ENCODE results near the gene GNAS. TPM values are rescaled to one million over a fixed set of nuclear protein-coding genes. Genes with fewer than 3 reads are reported as not detected.

GNAS gene
- total and polyA plus RNA-seq, 4 donors: 115 to 360 (median 277) TPM

DNA sequence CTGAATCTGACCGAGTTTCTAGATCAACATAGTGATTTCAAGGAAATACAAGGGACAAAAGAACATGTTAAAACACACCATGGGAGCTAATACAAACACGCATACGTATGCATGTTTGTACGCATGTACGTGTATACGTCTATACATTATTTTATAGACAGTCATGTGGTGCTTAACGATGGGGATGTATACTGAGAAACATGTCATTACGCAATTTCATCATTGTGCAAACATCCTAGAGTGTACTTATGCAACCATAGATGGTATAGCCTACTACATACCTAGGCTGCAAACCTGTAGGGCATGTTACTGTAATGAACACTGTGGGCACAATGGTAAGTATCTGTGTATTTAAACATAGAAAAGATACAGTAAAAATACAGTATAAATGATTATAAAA is 103.6 kb downstream of the GNAS start (continued):
- no peak for TF ChIP-seq MAX (IDR thresholded peaks at IDR 0.05)
- TF ChIP-seq EGR1 (IDR thresholded peaks at IDR 0.05; ENCODE audit: low read depth in 2 of 2): no peak
- TF ChIP-seq ZBTB33 (IDR thresholded peaks at IDR 0.05): no peak
- TF ChIP-seq, protein P1, sequence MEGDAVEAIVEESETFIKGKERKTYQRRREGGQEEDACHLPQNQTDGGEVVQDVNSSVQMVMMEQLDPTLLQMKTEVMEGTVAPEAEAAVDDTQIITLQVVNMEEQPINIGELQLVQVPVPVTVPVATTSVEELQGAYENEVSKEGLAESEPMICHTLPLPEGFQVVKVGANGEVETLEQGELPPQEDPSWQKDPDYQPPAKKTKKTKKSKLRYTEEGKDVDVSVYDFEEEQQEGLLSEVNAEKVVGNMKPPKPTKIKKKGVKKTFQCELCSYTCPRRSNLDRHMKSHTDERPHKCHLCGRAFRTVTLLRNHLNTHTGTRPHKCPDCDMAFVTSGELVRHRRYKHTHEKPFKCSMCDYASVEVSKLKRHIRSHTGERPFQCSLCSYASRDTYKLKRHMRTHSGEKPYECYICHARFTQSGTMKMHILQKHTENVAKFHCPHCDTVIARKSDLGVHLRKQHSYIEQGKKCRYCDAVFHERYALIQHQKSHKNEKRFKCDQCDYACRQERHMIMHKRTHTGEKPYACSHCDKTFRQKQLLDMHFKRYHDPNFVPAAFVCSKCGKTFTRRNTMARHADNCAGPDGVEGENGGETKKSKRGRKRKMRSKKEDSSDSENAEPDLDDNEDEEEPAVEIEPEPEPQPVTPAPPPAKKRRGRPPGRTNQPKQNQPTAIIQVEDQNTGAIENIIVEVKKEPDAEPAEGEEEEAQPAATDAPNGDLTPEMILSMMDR (IDR thresholded peaks at IDR 0.05; ENCODE audit: low read depth, low read length, missing input control): no peak
- TF ChIP-seq JUND (IDR thresholded peaks at IDR 0.05): no peak

DNA sequence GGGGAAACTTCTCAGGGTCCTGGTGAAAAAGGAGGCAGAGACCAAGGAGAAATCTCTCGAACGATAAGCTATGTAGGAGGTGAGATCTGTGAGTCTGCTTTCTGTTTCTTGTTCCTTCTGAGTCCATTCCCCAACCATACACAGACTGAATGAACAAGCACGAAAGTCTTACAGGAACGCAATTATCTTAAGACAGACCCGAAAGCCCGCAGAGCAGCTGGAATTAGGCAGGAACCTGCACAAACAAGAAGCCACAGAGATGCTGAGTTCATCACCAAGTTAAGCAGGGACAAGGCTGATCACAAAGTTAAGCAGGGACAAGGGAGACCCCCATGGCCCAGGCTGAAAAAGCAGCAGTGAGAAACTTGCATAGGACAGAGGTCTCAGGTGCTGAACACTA is 107.1 kb downstream of the GNAS start:
- Histone ChIP-seq H3K4me3 (ENCODE audit: low read depth in 1 of 3, low read length in 3 of 3) (no peak overlapping the region), H3K4me1 (ENCODE audit: control insufficient read depth in 4 of 4, insufficient read depth in 4 of 4, low read length in 3 of 4) (no peaks in the 10 kb centered on the region), H3K9me3 (ENCODE audit: control insufficient read depth in 4 of 4, low read length in 3 of 4) (no peaks in the 10 kb centered on the region), H3K36me3 (ENCODE audit: control insufficient read depth in 4 of 4, insufficient read depth in 3 of 4, low read depth in 1 of 4, low read length in 3 of 4) (no peaks in the 10 kb centered on the region), H3K9ac (ENCODE audit: low read depth in 1 of 2, low read length in 2 of 2) (no peak overlapping the region), H3K27me3 (ENCODE audit: control insufficient read depth in 4 of 4, insufficient read depth in 4 of 4, low read length in 3 of 4) (no peaks in the 10 kb centered on the region), H3K27ac (ENCODE audit: low read depth in 1 of 2, low read length in 2 of 2) (no peak overlapping the region)
- WGBS: 76% methylated on average over 6 of the region's 6 CpGs
- DNase-seq (ENCODE audit: low spot score): no peak
- TF ChIP-seq HNF4A (conservative IDR thresholded peaks at IDR 0.05) (no peak), EGR1 (IDR thresholded peaks at IDR 0.05; ENCODE audit: low read depth in 2 of 2) (no peak), ZBTB33 (IDR thresholded peaks at IDR 0.05) (no peak), GABPA (IDR thresholded peaks at IDR 0.05 in 1 of 2, conservative IDR thresholded peaks at IDR 0.05 in 1 of 2) (no peak), FOXA2 (IDR thresholded peaks at IDR 0.05) (no peak), JUND (IDR thresholded peaks at IDR 0.05) (no peak), RXRA (IDR thresholded peaks at IDR 0.05) (no peak), YY1 (IDR thresholded peaks at IDR 0.05) (no peak), REST (IDR thresholded peaks at IDR 0.05) (no peak), RAD21 (IDR thresholded peaks at IDR 0.05) (no peak), SP1 (IDR thresholded peaks at IDR 0.05) (no peak)
- TF ChIP-seq, protein P2, sequence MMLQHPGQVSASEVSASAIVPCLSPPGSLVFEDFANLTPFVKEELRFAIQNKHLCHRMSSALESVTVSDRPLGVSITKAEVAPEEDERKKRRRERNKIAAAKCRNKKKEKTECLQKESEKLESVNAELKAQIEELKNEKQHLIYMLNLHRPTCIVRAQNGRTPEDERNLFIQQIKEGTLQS (IDR thresholded peaks at IDR 0.05): no peak
- TF ChIP-seq, protein P1 (IDR thresholded peaks at IDR 0.05; ENCODE audit: low read depth, low read length, missing input control): no peak

Data from liver (tissue), 9 donors.